ENCODE results near the gene MYH14.

GRCh38 chr19:50173127-50173526 lies 30.3 kb upstream of the MYH14 start:
- TF ChIP-seq, protein P1, sequence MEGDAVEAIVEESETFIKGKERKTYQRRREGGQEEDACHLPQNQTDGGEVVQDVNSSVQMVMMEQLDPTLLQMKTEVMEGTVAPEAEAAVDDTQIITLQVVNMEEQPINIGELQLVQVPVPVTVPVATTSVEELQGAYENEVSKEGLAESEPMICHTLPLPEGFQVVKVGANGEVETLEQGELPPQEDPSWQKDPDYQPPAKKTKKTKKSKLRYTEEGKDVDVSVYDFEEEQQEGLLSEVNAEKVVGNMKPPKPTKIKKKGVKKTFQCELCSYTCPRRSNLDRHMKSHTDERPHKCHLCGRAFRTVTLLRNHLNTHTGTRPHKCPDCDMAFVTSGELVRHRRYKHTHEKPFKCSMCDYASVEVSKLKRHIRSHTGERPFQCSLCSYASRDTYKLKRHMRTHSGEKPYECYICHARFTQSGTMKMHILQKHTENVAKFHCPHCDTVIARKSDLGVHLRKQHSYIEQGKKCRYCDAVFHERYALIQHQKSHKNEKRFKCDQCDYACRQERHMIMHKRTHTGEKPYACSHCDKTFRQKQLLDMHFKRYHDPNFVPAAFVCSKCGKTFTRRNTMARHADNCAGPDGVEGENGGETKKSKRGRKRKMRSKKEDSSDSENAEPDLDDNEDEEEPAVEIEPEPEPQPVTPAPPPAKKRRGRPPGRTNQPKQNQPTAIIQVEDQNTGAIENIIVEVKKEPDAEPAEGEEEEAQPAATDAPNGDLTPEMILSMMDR (IDR thresholded peaks at IDR 0.05; ENCODE audit: insufficient read depth, low read depth, low read length) = no peak
- no peak for TF ChIP-seq EZH2 (IDR thresholded peaks at IDR 0.05; ENCODE audit: insufficient read depth, low read length)
